SK-N-SH treated with all-trans-retinoic acid at 6 μM for 48 hours (cell line): ENCODE data around the gene PSTPIP2.

Source experiments
- ATAC-seq: fragments of 200-7000 bp; cut with Tn5 transposase; 3 replicates; pipeline ENCODE4 v1.9.1; 2020; ENCODE audit warnings: mild to moderate bottlenecking, moderate library complexity
- ARNTL ChIP-seq: fragments of 450-650 bp; formaldehyde crosslinking; IDR thresholded peaks from 2 replicates; pipeline ENCODE4 v1.5.0; 2020; ENCODE audit warnings: low read depth, mild to moderate bottlenecking, moderate library complexity, borderline replicate concordance
- BACH2 ChIP-seq: fragments of 250-450 bp; sonication (Bioruptor Pico); IDR thresholded peaks from 2 replicates; pipeline ENCODE4 v1.9.0; 2021; ENCODE audit warnings: mild to moderate bottlenecking, borderline replicate concordance
- CSDC2 ChIP-seq: fragments of 250-450 bp; sonication (Bioruptor Pico); IDR thresholded peaks from 2 replicates; pipeline ENCODE4 v1.5.0; 2020; ENCODE audit warnings: mild to moderate bottlenecking, moderate library complexity
- CSRNP3 ChIP-seq: fragments of 250-450 bp; sonication (Bioruptor Pico); IDR thresholded peaks from 2 replicates; pipeline ENCODE4 v1.5.1; 2021; ENCODE audit warnings: mild to moderate bottlenecking, moderate library complexity
- ESRRG ChIP-seq: fragments of 250-450 bp; sonication (Bioruptor Pico); IDR thresholded peaks from 2 replicates; pipeline ENCODE4 v1.6.1; 2021; ENCODE audit warnings: mild to moderate bottlenecking
- GLIS3 ChIP-seq: fragments of 250-450 bp; sonication (Bioruptor Pico); IDR thresholded peaks from 2 replicates; pipeline ENCODE4 v1.5.0; 2020; ENCODE audit warnings: mild to moderate bottlenecking, moderate library complexity
- ISL1 ChIP-seq: fragments of 250-450 bp; sonication (Bioruptor Pico); IDR thresholded peaks from 2 replicates; pipeline ENCODE4 v2.1.2; 2022; ENCODE audit warnings: mild to moderate bottlenecking, moderate library complexity
- OSR1 ChIP-seq: fragments of 250-450 bp; sonication (Bioruptor Pico); IDR thresholded peaks from 2 replicates; pipeline ENCODE4 v1.8.0; 2022; ENCODE audit warnings: moderate library complexity, mild to moderate bottlenecking, inconsistent platforms
- POU6F1 ChIP-seq: fragments of 250-450 bp; sonication (Bioruptor Pico); IDR thresholded peaks from 2 replicates; pipeline ENCODE4 v1.8.0; 2021; ENCODE audit warnings: low read depth, mild to moderate bottlenecking, moderate library complexity, borderline replicate concordance
- RARB ChIP-seq: fragments of 250-450 bp; sonication (Bioruptor Pico); IDR thresholded peaks from 2 replicates; pipeline ENCODE4 v1.8.0; 2021; ENCODE audit warnings: mild to moderate bottlenecking, moderate library complexity
- SNAI2 ChIP-seq: fragments of 250-450 bp; sonication (Bioruptor Pico); IDR thresholded peaks from 2 replicates; pipeline ENCODE4 v1.5.0; 2020; ENCODE audit warnings: mild to moderate bottlenecking, moderate library complexity
- TCF4 ChIP-seq: fragments of 250-450 bp; sonication (Bioruptor Pico); IDR thresholded peaks from 2 replicates; pipeline ENCODE4 v1.8.0; 2021; ENCODE audit warnings: mild to moderate bottlenecking, moderate library complexity, borderline replicate concordance
- ZC3H10 ChIP-seq: fragments of 250-450 bp; sonication (Bioruptor Pico); IDR thresholded peaks from 2 replicates; pipeline ENCODE4 v1.5.1; 2021; ENCODE audit warnings: mild to moderate bottlenecking, moderate library complexity
- ZFP3 ChIP-seq: fragments of 250-450 bp; sonication (Bioruptor Pico); IDR thresholded peaks from 2 replicates; pipeline ENCODE4 v1.5.0; 2020; ENCODE audit warnings: mild to moderate bottlenecking, moderate library complexity
- ZFP30 ChIP-seq: fragments of 450-650 bp; formaldehyde crosslinking; IDR thresholded peaks from 2 replicates; pipeline ENCODE4 v1.5.0; 2022; ENCODE audit warnings: mild to moderate bottlenecking, moderate library complexity
- ZNF565 ChIP-seq: fragments of 450-650 bp; formaldehyde crosslinking; conservative IDR thresholded peaks from 2 replicates; pipeline ENCODE4 v1.5.0; 2020; ENCODE audit warnings: low read depth, mild to moderate bottlenecking, moderate library complexity
- ZNF70 ChIP-seq: fragments of 450-650 bp; formaldehyde crosslinking; IDR thresholded peaks from 2 replicates; pipeline ENCODE4 v1.5.0; 2020; ENCODE audit warnings: mild to moderate bottlenecking, moderate library complexity
- ZNF8 ChIP-seq: fragments of 450-650 bp; formaldehyde crosslinking; IDR thresholded peaks from 2 replicates; pipeline ENCODE4 v1.5.0; 2020; ENCODE audit warnings: mild to moderate bottlenecking, moderate library complexity
- TF ChIP-seq, protein P1 (sequence below): fragments of 250-450 bp; sonication (Bioruptor Pico); IDR thresholded peaks from 2 replicates; pipeline ENCODE4 v1.5.1; 2020; ENCODE audit warnings: low read depth, mild to moderate bottlenecking, moderate library complexity
- TF ChIP-seq, protein P2 (sequence below): fragments of 250-450 bp; sonication (Bioruptor Pico); IDR thresholded peaks from 2 replicates; pipeline ENCODE4 v1.8.0; 2020; ENCODE audit warnings: mild to moderate bottlenecking, moderate library complexity, borderline replicate concordance
- TF ChIP-seq, protein P3 (sequence below): fragments of 250-450 bp; sonication (Bioruptor Pico); IDR thresholded peaks from 2 replicates; pipeline ENCODE4 v1.5.0; 2020; ENCODE audit warnings: mild to moderate bottlenecking, moderate library complexity

Gene PSTPIP2

DNA sequence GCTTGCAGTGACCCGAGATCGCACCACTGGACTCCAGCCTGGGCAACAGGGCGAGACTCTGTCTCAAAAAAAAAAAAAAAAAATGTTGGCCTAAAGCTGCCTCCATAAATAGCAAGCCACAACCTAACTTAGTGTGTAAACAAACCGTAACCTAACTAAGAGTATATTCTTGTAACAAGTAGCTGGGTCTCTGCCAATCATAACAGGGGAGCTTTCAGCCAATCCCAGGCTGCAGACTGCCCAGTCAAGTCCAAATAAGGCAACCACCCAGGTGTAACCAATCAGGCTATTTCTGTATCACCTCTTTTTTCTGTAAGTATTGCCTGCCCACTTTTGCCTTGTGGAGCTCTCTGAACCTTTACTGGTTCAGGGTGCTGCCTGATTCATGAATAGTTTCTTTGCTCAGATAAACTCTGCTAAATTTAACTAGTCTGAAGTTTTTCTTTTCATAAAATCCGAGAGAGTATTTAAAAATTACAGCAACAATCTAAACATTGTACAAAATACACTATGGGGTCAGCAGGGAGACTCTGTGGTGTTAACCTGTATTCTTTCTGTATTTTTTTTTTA lies 4.5 kb downstream of the PSTPIP2 start:
- TF ChIP-seq, protein P1, sequence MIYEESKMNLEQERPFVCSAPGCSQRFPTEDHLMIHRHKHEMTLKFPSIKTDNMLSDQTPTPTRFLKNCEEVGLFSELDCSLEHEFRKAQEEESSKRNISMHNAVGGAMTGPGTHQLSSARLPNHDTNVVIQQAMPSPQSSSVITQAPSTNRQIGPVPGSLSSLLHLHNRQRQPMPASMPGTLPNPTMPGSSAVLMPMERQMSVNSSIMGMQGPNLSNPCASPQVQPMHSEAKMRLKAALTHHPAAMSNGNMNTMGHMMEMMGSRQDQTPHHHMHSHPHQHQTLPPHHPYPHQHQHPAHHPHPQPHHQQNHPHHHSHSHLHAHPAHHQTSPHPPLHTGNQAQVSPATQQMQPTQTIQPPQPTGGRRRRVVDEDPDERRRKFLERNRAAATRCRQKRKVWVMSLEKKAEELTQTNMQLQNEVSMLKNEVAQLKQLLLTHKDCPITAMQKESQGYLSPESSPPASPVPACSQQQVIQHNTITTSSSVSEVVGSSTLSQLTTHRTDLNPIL (CRISPR knock-in tag) = no peak
- no peak for TF ChIP-seq ZNF8
- no peak for TF ChIP-seq OSR1 (CRISPR knock-in tag)
- TF ChIP-seq BACH2 (CRISPR knock-in tag) = no peak
- TF ChIP-seq, protein P2, sequence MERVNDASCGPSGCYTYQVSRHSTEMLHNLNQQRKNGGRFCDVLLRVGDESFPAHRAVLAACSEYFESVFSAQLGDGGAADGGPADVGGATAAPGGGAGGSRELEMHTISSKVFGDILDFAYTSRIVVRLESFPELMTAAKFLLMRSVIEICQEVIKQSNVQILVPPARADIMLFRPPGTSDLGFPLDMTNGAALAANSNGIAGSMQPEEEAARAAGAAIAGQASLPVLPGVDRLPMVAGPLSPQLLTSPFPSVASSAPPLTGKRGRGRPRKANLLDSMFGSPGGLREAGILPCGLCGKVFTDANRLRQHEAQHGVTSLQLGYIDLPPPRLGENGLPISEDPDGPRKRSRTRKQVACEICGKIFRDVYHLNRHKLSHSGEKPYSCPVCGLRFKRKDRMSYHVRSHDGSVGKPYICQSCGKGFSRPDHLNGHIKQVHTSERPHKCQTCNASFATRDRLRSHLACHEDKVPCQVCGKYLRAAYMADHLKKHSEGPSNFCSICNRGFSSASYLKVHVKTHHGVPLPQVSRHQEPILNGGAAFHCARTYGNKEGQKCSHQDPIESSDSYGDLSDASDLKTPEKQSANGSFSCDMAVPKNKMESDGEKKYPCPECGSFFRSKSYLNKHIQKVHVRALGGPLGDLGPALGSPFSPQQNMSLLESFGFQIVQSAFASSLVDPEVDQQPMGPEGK (CRISPR knock-in tag) = no peak
- TF ChIP-seq CSDC2 (CRISPR knock-in tag) = no peak
- no peak for TF ChIP-seq ARNTL (CRISPR knock-in tag)
- TF ChIP-seq ZFP3 (CRISPR knock-in tag) = no peak
- TF ChIP-seq CSRNP3 (CRISPR knock-in tag) = no peak
- TF ChIP-seq ESRRG (CRISPR knock-in tag) = no peak
- no peak for TF ChIP-seq ZNF565
- no peak for TF ChIP-seq ZNF70
- no peak for TF ChIP-seq ZC3H10 (CRISPR knock-in tag)
- TF ChIP-seq SNAI2 = no peak
- ATAC-seq = no peak

GRCh38 chr18:46062781-46063180 lies 9.3 kb downstream of the PSTPIP2 start:
- TF ChIP-seq CSDC2 (CRISPR knock-in tag) (no peak), OSR1 (CRISPR knock-in tag) (no peak), TCF4 (CRISPR knock-in tag) (no peak), ZNF565 (no peak), GLIS3 (CRISPR knock-in tag) (no peak), ZNF70 (no peak), ZFP3 (CRISPR knock-in tag) (no peak), ZC3H10 (CRISPR knock-in tag) (no peak), SNAI2 (no peak), ZFP30 (no peak), ISL1 (CRISPR knock-in tag) (no peak)
- TF ChIP-seq, protein P1 (CRISPR knock-in tag) = no peak
- TF ChIP-seq, protein P2 (CRISPR knock-in tag) = no peak

DNA sequence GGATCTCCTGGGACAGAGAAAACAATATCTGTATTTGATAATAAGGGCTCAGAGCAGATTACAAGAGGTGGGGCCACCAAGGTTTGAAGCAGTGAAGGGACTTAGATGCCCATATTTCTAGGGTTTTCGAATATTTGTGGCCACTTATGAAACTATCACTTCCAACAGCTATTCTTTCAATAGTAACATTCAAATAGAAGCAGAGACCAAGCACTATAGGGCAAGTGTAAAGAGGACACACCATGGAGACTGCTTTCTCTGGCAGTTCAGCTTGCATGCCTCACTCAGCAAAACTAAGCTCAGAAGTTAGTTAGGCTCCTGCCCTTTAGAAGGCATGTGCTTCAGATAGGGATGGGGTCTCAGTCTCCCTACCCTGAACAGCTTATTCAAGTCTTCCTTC lies 10.3 kb downstream of the PSTPIP2 start:
- no peak for ATAC-seq
- TF ChIP-seq, protein P3, sequence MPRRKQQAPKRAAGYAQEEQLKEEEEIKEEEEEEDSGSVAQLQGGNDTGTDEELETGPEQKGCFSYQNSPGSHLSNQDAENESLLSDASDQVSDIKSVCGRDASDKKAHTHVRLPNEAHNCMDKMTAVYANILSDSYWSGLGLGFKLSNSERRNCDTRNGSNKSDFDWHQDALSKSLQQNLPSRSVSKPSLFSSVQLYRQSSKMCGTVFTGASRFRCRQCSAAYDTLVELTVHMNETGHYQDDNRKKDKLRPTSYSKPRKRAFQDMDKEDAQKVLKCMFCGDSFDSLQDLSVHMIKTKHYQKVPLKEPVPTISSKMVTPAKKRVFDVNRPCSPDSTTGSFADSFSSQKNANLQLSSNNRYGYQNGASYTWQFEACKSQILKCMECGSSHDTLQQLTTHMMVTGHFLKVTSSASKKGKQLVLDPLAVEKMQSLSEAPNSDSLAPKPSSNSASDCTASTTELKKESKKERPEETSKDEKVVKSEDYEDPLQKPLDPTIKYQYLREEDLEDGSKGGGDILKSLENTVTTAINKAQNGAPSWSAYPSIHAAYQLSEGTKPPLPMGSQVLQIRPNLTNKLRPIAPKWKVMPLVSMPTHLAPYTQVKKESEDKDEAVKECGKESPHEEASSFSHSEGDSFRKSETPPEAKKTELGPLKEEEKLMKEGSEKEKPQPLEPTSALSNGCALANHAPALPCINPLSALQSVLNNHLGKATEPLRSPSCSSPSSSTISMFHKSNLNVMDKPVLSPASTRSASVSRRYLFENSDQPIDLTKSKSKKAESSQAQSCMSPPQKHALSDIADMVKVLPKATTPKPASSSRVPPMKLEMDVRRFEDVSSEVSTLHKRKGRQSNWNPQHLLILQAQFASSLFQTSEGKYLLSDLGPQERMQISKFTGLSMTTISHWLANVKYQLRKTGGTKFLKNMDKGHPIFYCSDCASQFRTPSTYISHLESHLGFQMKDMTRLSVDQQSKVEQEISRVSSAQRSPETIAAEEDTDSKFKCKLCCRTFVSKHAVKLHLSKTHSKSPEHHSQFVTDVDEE (CRISPR knock-in tag) = no peak
- TF ChIP-seq TCF4 (CRISPR knock-in tag) = no peak
- TF ChIP-seq GLIS3 (CRISPR knock-in tag) = no peak
- no peak for TF ChIP-seq POU6F1 (CRISPR knock-in tag)
- TF ChIP-seq RARB (CRISPR knock-in tag) = no peak
- no peak for TF ChIP-seq SNAI2
- TF ChIP-seq ZNF565 = no peak
- TF ChIP-seq, protein P1 (CRISPR knock-in tag) = no peak
- TF ChIP-seq CSRNP3 (CRISPR knock-in tag) = no peak
- TF ChIP-seq OSR1 (CRISPR knock-in tag) = no peak
- no peak for TF ChIP-seq ZFP30
- TF ChIP-seq ZFP3 (CRISPR knock-in tag) = no peak

More at GRCh38 chr18:46062781-46063180, 9.3 kb downstream of the PSTPIP2 start:
- no peak for ATAC-seq
